Caki2 (cell line): ENCODE results near the gene SPEN. TPM values are rescaled to one million over a fixed set of nuclear protein-coding genes. Genes with fewer than 3 reads are reported as not detected.
"Not testable (repeated sequence)": the region's sequence is repeated elsewhere in the genome, so short reads cannot be mapped to it uniquely, and the experiment has no call there.

Experiments used
- DNase-seq: peaks from one replicate; pipeline ENCODE4 v3.0.0-alpha.2; 2015; ENCODE audit warnings: low read depth
- in situ Hi-C: cut with HindIII; loops from 2 replicates; pipeline ENCODE4 v1.10.0; 2016; ENCODE audit warnings: low sequenced_read_pairs, low pct_unique_long_range_greater_than_20kb, mixed read lengths
- total RNA-seq: library from RNA; depleted of rRNA; stranded (reverse); fragments of >200 nt; shearing (Covaris generic); gene quantifications from 2 replicates; pipeline ENCODE4 v1.2.3, GENCODE V29; 2014; ENCODE audit warnings: low replicate concordance

Gene SPEN
- total RNA-seq, 1 experiment from 2014 or later: 6.9 TPM

- in situ Hi-C loops: not testable (repeated sequence)
These were observed 18.6 kb upstream of the SPEN start for GRCh38 chr1:15828931-15829330.

GRCh38 chr1:15830258-15830657 lies 17.2 kb upstream of the SPEN start:
- in situ Hi-C loops: no loop called here

More at GRCh38 chr1:15828931-15829330, 18.6 kb upstream of the SPEN start:
- DNase-seq: not testable (repeated sequence)

GRCh38 chr1:15833069-15833679 lies 14.3 kb upstream of the SPEN start:
- peak; percentile 89 for DNase-seq
- in situ Hi-C loops: no loop called here

More at GRCh38 chr1:15830258-15830657, 17.2 kb upstream of the SPEN start:
- no peak for DNase-seq

GRCh38 chr1:15833842-15834405 lies 13.6 kb upstream of the SPEN start:
- no peak for DNase-seq
- in situ Hi-C loops: no loop called here

- in situ Hi-C loops: no loop called here
- DNase-seq: peak; percentile 91
These were observed 12.9 kb upstream of the SPEN start for GRCh38 chr1:15834406-15835204.

GRCh38 chr1:15835205-15835740 lies 12.2 kb upstream of the SPEN start:
- in situ Hi-C loops: no loop called here
- DNase-seq: no peak

- DNase-seq: peak; percentile 99
- in situ Hi-C loops: no loop called here
These were observed 11.6 kb upstream of the SPEN start for GRCh38 chr1:15835741-15836510.

GRCh38 chr1:15836511-15836771 lies 11.1 kb upstream of the SPEN start:
- in situ Hi-C loops, DNase-seq: not testable (repeated sequence)

GRCh38 chr1:15836772-15837669 lies 10.5 kb upstream of the SPEN start:
- no peak for DNase-seq
- in situ Hi-C loops: no loop called here

GRCh38 chr1:15837931-15838330 lies 9.6 kb upstream of the SPEN start:
- in situ Hi-C loops: no loop called here
- DNase-seq: no peak

GRCh38 chr1:15838721-15839120 lies 8.8 kb upstream of the SPEN start:
- in situ Hi-C loops: no loop called here
- no peak for DNase-seq

- in situ Hi-C loops: no loop called here
These were observed 3.5 kb upstream of the SPEN start for GRCh38 chr1:15843826-15844572.

GRCh38 chr1:15846056-15846455 lies 1.5 kb upstream of the SPEN start:
- DNase-seq, in situ Hi-C loops: not testable (repeated sequence)

More at GRCh38 chr1:15843826-15844572, 3.5 kb upstream of the SPEN start:
- no peak for DNase-seq

- no peak for DNase-seq
- in situ Hi-C loops: no loop called here
These were observed 311 bp downstream of the SPEN start for GRCh38 chr1:15847893-15848142.

GRCh38 chr1:15848143-15848928 lies 829 bp downstream of the SPEN start:
- DNase-seq: no peak
- in situ Hi-C loops: no loop called here

- peak; percentile 89 for DNase-seq
- in situ Hi-C loops: no loop called here
These were observed 1.6 kb downstream of the SPEN start for GRCh38 chr1:15848929-15849774.
